OCI-LY7 (cell line): Measurements from ENCODE around the gene GTF2H1. TPM values are rescaled to one million over a fixed set of nuclear protein-coding genes. Genes with fewer than 3 reads are reported as not detected.
A peak's percentile ranks its signal among the peaks of the same experiment; 100 is the strongest.

ENCODE experiments used
- BruUV-seq: library from RNA; stranded (reverse); fragments of 400-500 nt; replicated peaks from 2 replicates; lab custom pipeline; 2021; lab: Mats Ljungman, UMichigan
- CTCF ChIA-PET: fragments of 300-600 bp; sonication (Branson Sonifier 250); formaldehyde crosslinking; loops from one replicate; lab custom pipeline; 2022; ENCODE audit warnings: antibody characterized with exemption; ENCODE audit not compliant: unreplicated experiment; lab: Charles Lee
- POLR2A ChIA-PET: fragments of 300-600 bp; sonication (Branson Sonifier 250); formaldehyde crosslinking; loops from one replicate; lab custom pipeline; 2022; ENCODE audit warnings: antibody characterized with exemption; lab: Charles Lee
- DNase-seq: peaks from one replicate; pipeline ENCODE4 v3.0.0-alpha.2; 2015; ENCODE audit warnings: low spot score
- H2AFZ ChIP-seq: fragments of 200-600 bp; sonication (generic), shearing (Covaris generic); 2 replicates; pipeline ENCODE4 v1.6.1; 2014; ENCODE audit warnings: mild to moderate bottlenecking, antibody characterized with exemption, low read length, moderate library complexity
- H3K27ac ChIP-seq: fragments of 200-600 bp; sonication (generic); 2 replicates; pipeline ENCODE4 v1.5.1; 2014; ENCODE audit warnings: mixed run types, low read depth, mild to moderate bottlenecking, moderate library complexity, low read length, inconsistent platforms; ENCODE audit not compliant: poor library complexity, severe bottlenecking
- H3K36me3 ChIP-seq: fragments of 200-600 bp; sonication (generic); 2 replicates; pipeline ENCODE4 v1.6.1; 2014; ENCODE audit warnings: mild to moderate bottlenecking, antibody characterized with exemption, low read length, moderate library complexity, mixed read lengths; ENCODE audit not compliant: insufficient read depth
- H3K4me1 ChIP-seq: fragments of 200-600 bp; sonication (generic); 2 replicates; pipeline ENCODE4 v1.5.1; 2014; ENCODE audit warnings: mild to moderate bottlenecking, low read length; ENCODE audit not compliant: insufficient read depth, poor library complexity, severe bottlenecking
- H3K4me2 ChIP-seq: fragments of 200-600 bp; sonication (generic); 2 replicates; pipeline ENCODE4 v1.6.1; 2014; ENCODE audit warnings: mild to moderate bottlenecking, low read length
- H3K4me3 ChIP-seq: fragments of 200-600 bp; sonication (generic); 2 replicates; pipeline ENCODE4 v1.5.1; 2014; ENCODE audit warnings: mild to moderate bottlenecking, low read depth, low read length; ENCODE audit not compliant: poor library complexity, severe bottlenecking
- H3K79me2 ChIP-seq: fragments of 200-600 bp; sonication (generic); 2 replicates; pipeline ENCODE4 v1.6.1; 2016; ENCODE audit warnings: low read depth, mild to moderate bottlenecking, low read length, moderate library complexity, mixed read lengths; ENCODE audit not compliant: insufficient read depth
- H3K9me2 ChIP-seq: fragments of 200-600 bp; sonication (generic); 2 replicates; pipeline ENCODE4 v1.6.1; 2016; ENCODE audit warnings: mild to moderate bottlenecking, low read length, mixed read lengths; ENCODE audit not compliant: insufficient read depth
- H3K9me3 ChIP-seq: fragments of 200-600 bp; sonication (generic); 2 replicates; pipeline ENCODE4 v1.6.1; 2014; ENCODE audit warnings: mild to moderate bottlenecking, mixed run types, low read length, mixed read lengths
- H4K20me1 ChIP-seq: fragments of 200-600 bp; sonication (generic); 2 replicates; pipeline ENCODE4 v1.6.1; 2014; ENCODE audit warnings: mild to moderate bottlenecking, antibody characterized with exemption, low read length, moderate library complexity, mixed read lengths; ENCODE audit not compliant: insufficient read depth
- CTCF ChIP-seq: fragments of 200-600 bp; sonication (generic); conservative IDR thresholded peaks from 2 replicates; pipeline ENCODE4 v1.5.1; 2014; ENCODE audit warnings: mild to moderate bottlenecking, antibody characterized with exemption, low read length, moderate library complexity, mixed read lengths
- EZH2phosphoT487 ChIP-seq: fragments of 200-600 bp; sonication (generic); IDR thresholded peaks from 2 replicates; pipeline ENCODE4 v1.6.1; 2018; ENCODE audit warnings: low read depth, borderline replicate concordance, mild to moderate bottlenecking, mixed run types, antibody characterized with exemption, low read length, moderate library complexity, mixed read lengths
- intact Hi-C: fragments of 100-400 bp; cut with micrococcal nuclease; formaldehyde crosslinking; loops from one replicate; pipeline ENCODE4 v1.10.0; 2022; ENCODE audit not compliant: unreplicated experiment
- total RNA-seq, 2 experiments: library from RNA; depleted of rRNA in 1 of 2; stranded (reverse); fragments of >200 nt in 1 of 2; shearing (Covaris generic) in 1 of 2; gene quantifications; 2 replicates each; pipeline ENCODE4 v1.2.3, GENCODE V29; 2014 to 2022

Gene GTF2H1
- total RNA-seq, 2 experiments from 2014 or later = 48.0 to 62.1 TPM

- H3K9me3 ChIP-seq = no peaks in the 10 kb centered on the region
- H3K27ac ChIP-seq = no peak overlapping the region
- peaks cover 52% of the 10 kb centered on the region for H3K79me2 ChIP-seq
- H3K9me2 ChIP-seq = no peaks in the 10 kb centered on the region
- ChIA-PET POLR2A (interaction anchor here (0.8 to 3.1 kb wide), 8 partner anchors 8 to 88 kb away, joined by 3 to 15 read pairs (median 4); no protein-coding TSS in a partner anchor), CTCF (no interaction called here)
- H3K4me3 ChIP-seq = no peak overlapping the region
- H2AFZ ChIP-seq = no peak overlapping the region
- BruUV-seq = no TSS peak
- peaks cover 13% of the 10 kb centered on the region; the same call in 1 of the 2 replicates for H4K20me1 ChIP-seq
- no peak for DNase-seq
- peaks cover 54% of the 10 kb centered on the region for H3K36me3 ChIP-seq
- H3K4me2 ChIP-seq = no peak overlapping the region
- intact Hi-C loops = no loop called here
- peaks cover 23% of the 10 kb centered on the region for H3K4me1 ChIP-seq
- no peak for TF ChIP-seq CTCF
- TF ChIP-seq EZH2phosphoT487 = no peak
Observed at GRCh38 chr11:18315893-18316292, 6.5 kb upstream of the GTF2H1 start.

DNA sequence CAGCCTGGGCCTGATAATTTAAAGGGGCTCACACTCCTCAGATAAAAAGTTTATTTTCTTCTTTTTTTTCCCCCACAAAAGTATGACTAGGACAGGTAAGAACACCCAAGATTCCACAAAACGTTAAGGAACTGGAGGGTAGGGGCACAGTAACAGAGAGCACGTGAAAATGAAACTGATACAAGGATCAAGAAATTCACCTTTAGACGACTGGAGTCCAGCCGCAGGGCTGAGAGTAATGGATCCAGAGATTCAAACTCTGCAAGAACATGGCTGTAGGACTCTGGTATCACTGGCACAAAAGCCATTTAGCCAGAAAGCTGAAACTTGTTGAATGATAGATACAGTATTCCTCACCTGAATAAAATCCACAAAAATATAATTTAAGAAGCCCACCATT lies 4.8 kb upstream of the GTF2H1 start:
- intact Hi-C loops = no loop called here
- BruUV-seq = no TSS peak
- Histone ChIP-seq H3K4me1 (peaks cover 15% of the 10 kb centered on the region), H4K20me1 (peaks cover 13% of the 10 kb centered on the region; the same call in 1 of the 2 replicates), H3K36me3 (peaks cover 39% of the 10 kb centered on the region), H2AFZ (no peak overlapping the region), H3K4me3 (no peak overlapping the region), H3K9me2 (no peaks in the 10 kb centered on the region), H3K9me3 (no peaks in the 10 kb centered on the region), H3K27ac (no peak overlapping the region), H3K79me2 (peaks cover 62% of the 10 kb centered on the region), H3K4me2 (no peak overlapping the region)
- POLR2A ChIA-PET = interaction anchor here (0.6 kb wide), 1 partner anchor 13 kb away, joined by 3 read pairs; no protein-coding TSS in a partner anchor
- CTCF ChIA-PET = no interaction called here
- TF ChIP-seq CTCF (no peak), EZH2phosphoT487 (no peak)
- DNase-seq = no peak

GRCh38 chr11:18319914-18320313 lies 2.5 kb upstream of the GTF2H1 start:
- H3K36me3 ChIP-seq = peaks cover 39% of the 10 kb centered on the region
- POLR2A ChIA-PET = interaction anchor here (0.6 to 4.4 kb wide), 9 partner anchors 8 to 1076 kb away, joined by 3 to 31 read pairs (median 7); partner anchors contain the start of gene LDHA
- DNase-seq = no peak
- H2AFZ ChIP-seq = no peak overlapping the region
- no peak overlapping the region for H3K27ac ChIP-seq
- H3K9me2 ChIP-seq = no peaks in the 10 kb centered on the region
- peaks cover 33% of the 10 kb centered on the region for H3K4me1 ChIP-seq
- H3K79me2 ChIP-seq = peaks cover 82% of the 10 kb centered on the region
- CTCF ChIA-PET = no interaction called here
- H4K20me1 ChIP-seq = peaks cover 17% of the 10 kb centered on the region; the same call in 1 of the 2 replicates
- peak overlapping the region; percentile 87 for H3K4me3 ChIP-seq
- peak overlapping the region; percentile 87 for H3K4me2 ChIP-seq
- no peaks in the 10 kb centered on the region for H3K9me3 ChIP-seq
- intact Hi-C loops = loop anchor here (5.0 kb wide), 2 partner anchors 78 to 203 kb away; no protein-coding TSS in a partner anchor
- TF ChIP-seq CTCF (no peak), EZH2phosphoT487 (no peak)
- no TSS peak for BruUV-seq
